CD4-positive, alpha-beta T cell treated with Interleukin-6 at 100 ng/mL for 8 hours (primary cell): ENCODE measurements around the gene DNAL4.

Experiments
- DNase-seq: peaks from one replicate; pipeline ENCODE4 v3.0.0-alpha.2; 2020; ENCODE audit warnings: mixed read lengths, low spot score

Gene DNAL4

GRCh38 chr22:38758276-38758945, 35.5 kb downstream of the DNAL4 start:
- DNase-seq: peak; percentile 73

DNA sequence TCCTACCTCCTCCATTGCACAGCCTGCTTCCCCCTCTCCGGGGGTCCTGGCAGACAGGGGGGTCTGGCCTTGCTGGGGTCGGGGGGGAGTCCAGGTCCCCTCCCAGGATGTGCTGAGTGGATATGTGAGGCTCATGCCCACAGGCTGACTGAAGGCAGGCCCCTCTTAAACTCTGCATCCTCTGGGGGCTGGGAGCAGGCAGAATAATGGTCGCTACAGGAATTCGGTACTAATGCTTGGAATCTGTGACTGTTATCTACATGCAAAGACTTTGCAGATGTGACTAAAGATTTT, 36.5 kb downstream of the DNAL4 start:
- no peak for DNase-seq

- no peak for DNase-seq
Measured at GRCh38 chr22:38756711-38757463, 37.1 kb downstream of the DNAL4 start.

DNA sequence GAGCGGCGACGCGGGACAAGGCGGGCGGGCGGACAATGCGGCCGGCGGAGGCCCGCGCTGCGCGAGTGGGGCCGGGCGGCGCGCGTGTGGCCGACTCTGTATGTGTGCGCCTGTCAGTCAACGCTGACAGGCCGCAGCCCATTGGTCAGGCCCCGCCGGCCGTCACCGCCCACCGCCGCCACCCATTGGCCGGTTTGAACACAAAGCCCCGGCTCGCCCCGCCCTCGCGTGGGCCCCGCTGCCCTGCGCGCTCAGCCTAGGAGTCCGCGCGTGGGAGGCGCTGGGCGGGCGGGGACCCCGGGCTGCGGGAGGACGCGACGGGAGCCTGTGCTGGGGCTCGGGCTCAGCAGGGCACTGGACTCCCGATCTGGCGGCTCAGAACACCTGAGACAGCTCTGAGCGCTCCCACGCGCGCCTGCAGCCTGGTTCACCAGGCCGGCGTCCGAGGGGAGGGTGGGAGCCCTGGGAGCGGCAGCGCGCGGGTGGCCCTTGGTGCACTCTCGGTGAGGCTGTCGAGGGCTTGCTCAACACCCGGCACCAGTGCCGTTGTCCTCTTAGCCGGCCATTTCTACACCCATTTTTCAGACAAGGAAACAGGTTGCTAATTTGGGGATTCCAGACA, 37.9 kb downstream of the DNAL4 start, which contains the start of gene SUN2:
Gene SUN2 (minus strand): TSS at position 88 of the 622 bp plus-strand sequence. CDS start 3,370 bp downstream, outside the sequence.
- peak; percentile 93 for DNase-seq

DNA sequence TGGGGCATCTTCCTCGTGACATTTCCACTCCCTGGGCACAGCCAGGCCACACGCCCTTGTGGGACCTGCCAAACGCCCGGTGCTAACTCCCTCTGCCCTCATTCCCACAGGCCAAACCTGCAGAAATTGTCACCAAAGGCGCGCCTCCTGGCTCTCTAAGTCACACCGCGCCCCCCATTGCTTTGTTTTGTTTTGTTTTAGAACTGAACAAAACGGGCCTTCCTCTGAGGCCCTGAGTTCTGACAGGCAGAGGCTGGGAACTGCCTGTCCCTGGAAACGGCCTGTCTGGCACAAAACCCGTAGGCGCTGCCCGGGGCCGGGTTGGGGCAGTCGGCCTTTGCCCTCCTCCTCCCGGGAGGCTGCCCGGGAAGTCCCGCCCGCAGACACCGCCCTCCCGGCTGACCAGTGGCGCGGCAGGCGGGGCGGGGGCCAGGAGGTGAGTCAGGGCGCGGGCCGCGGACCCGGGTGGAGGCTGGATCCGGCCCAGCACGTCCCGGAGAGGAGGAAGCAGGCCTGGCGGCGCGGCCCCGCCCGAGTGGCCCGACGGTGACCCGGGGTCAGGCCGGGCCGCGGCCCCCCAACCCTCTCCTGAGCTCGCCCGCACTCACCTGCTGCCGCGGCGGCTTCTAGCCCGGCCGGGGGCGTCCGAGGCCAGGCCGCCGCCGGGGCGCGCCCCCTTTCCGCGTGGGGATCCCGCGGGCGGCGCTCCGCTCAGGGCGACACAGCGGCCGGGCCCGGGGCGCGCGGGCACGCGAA, 38.6 kb downstream of the DNAL4 start:
- DNase-seq: peak; percentile 38

- DNase-seq: peak; percentile 34
Measured at GRCh38 chr22:38754751-38755154, 39.2 kb downstream of the DNAL4 start.

DNA sequence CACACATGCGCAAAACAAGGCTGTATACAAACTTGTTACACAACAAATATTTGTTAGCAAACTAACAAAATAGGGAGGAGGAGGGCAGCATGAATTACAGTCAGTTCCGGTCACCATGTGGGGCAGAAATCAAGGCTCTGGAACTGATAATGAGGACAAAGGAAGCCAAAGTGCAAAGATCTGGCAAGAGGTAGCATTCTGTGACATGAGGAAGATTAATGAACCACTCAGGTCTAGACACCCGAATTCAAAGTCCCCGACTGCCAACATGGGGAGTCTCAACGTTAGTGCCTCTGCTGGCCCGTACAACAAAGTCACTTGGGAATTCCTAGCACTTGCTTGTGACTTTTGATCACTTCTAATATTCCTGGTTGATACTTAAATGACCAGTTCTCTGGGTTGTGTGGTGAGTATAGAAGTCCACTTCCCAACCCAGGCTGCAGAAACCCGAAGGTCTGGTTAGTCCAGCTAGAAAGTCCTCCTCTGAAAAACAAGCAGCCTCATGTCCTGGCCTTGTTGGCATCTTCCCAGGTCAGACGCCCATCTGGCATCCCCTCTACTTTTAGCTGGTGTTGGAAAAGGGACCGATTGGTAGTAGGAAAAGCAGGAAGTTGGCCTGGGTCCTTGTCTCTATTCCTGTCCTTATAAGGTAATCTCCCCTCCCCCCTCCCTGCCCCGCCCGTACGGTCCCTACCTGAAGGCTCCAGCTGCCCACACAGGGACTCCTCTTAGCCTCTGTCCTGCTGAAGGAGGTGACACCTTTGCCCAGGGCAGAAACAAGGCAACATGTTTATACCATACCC, 39.8 kb downstream of the DNAL4 start:
- DNase-seq: peak; percentile 35

- peak; percentile 87 for DNase-seq
Measured at GRCh38 chr22:38751422-38752346, 42.3 kb downstream of the DNAL4 start.

- no peak for DNase-seq
Measured at GRCh38 chr22:38751066-38751421, 42.9 kb downstream of the DNAL4 start.

DNA sequence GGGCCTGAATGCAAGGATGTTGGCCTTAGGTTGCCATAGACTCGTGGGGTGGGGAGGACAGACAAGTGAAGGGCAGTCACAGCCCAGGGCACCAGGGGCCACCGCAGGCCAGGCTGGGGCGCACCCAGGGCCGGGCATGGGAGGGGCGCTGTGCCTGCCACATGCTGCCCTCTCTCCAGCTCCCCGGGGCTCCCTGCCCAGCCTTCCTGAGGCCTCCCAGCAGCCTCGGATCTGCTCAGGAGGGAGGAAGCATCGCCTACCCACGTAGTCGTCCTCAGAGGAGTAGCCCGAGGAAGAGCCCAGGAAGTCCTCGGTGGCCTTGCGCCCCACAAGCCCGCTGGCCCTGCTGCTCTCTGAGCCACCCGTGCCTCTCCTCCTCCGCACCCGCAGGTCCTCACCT, 43.3 kb downstream of the DNAL4 start:
- DNase-seq: no peak

GRCh38 chr22:38750104-38750503, 43.8 kb downstream of the DNAL4 start:
- no peak for DNase-seq

GRCh38 chr22:38748487-38749136, 45.3 kb downstream of the DNAL4 start:
- no peak for DNase-seq

DNA sequence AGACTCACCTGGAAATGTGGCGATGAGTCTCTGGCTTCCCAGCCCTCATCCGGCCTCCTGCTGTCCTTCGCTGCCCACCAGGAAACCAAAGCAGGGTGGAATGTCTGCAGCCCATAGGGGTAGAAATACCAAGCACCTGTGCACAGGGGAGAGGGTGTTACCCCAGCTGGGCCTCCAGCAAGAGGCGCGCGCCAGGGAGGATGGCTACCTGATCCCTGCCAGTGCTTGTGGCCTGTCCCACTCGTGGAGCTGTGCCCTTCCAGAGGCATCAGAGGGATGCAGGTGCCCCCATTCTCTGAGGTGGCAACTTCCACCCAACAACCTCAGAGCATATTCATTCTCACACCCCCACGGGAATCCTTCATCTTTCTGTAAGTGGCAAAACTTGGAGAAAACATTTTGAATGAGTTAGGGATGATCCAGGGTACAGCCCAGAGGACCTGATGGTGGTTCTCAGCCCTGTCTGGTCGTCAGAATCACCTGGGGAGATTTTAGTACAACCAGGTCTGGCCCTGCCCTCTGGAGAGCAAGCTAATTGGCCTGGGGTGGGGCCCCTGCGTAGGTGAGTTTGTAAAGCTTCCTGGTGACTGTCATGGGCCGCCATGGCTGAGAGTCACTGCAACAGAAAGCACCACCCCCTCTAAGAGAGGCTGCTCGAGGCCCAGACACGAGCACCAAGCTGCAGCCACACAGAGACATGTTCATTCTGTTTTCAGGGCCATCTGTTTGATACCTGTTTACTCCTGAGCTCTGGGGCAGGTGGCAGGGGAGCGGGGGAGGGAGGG, 48.1 kb downstream of the DNAL4 start:
- no peak for DNase-seq

DNA sequence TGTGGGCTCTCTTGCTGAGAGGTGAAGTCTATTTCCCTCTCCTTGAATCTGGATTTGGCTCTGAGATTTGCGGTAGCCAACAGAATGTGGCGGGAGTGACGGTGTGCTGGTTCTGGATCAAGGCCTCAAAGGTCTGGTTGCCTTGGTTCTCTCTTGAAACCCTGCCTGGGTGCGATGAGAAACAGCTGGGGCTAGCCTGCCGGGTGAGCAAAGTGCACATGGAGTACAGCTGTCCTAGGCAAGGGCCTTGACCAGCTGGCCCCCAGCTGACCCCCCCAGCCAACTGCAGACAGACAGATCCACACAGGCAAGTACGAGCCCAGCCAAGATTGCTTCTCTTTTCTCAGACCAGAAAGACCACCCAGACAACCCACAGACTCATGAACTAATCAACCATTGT, 49.0 kb downstream of the DNAL4 start:
- DNase-seq: no peak

GRCh38 chr22:38742176-38742942, 51.6 kb downstream of the DNAL4 start:
- no peak for DNase-seq

DNA sequence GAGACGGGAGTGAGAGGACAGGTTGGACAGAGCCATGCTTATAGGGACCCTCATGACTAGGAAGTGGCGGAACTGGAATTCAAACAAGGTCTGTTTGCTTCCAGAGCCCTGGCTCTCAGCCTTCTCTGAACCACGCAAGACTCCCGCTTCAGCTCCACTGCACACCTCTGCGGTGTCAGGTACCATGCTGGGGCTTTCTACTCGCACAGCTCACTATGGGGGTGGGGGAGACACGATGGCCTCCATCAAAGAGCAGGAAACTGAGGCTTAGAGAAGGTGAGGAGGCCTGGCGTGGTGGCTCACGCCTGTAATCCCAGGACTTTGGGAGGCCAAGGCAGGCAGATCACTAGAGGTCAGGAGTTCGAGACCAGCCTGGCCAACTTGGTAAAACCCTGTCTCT, 52.4 kb downstream of the DNAL4 start:
- DNase-seq: no peak

DNA sequence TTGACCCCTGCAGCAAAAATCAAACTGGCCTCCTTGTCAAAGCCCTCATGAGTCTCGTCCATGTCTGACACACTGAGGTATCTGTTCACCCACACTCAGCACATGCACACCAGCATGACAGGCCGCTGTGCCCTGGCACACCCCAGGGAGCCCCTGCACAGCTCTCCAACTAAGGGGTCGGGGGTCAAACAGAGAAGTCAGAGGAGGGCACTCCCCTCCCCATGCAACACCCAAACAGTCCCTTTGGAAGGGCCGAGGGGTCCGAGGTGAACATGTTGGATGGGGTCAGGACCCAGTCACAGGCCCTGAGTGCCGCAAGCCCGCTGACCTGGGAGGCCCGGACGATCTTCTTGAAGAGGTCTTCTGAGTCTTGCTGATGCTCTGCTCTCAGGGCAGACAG, 52.8 kb downstream of the DNAL4 start:
- DNase-seq: no peak

GRCh38 chr22:38740754-38741153, 53.2 kb downstream of the DNAL4 start:
- no peak for DNase-seq
